DND-41 (cell line): ENCODE measurements around the gene KCNH3.

Experiments
- ATAC-seq: fragments of 200-7000 bp; cut with Tn5 transposase; 3 replicates; pipeline ENCODE4 v1.9.1; 2021; ENCODE audit warnings: low read depth; ENCODE audit not compliant: insufficient read depth
- DNase-seq: peaks from one replicate; pipeline ENCODE4 v3.0.0-alpha.2; 2020
- H2AFZ ChIP-seq: 2 replicates; pipeline ENCODE4 v1.6.0; 2012; ENCODE audit warnings: low read depth, low read length
- H3K27ac ChIP-seq: 2 replicates; pipeline ENCODE4 v1.5.1; 2012; ENCODE audit warnings: low read length, inconsistent platforms
- H3K27me3 ChIP-seq: fragments of 200-600 bp; sonication (generic); 2 replicates; pipeline ENCODE4 v1.6.0; 2012; ENCODE audit warnings: low read length, mild to moderate bottlenecking, inconsistent platforms; ENCODE audit not compliant: insufficient read depth, poor library complexity
- H3K36me3 ChIP-seq: 2 replicates; pipeline ENCODE4 v1.5.1; 2012; ENCODE audit warnings: low read length, inconsistent platforms; ENCODE audit not compliant: insufficient read depth
- H3K4me1 ChIP-seq: 2 replicates; pipeline ENCODE4 v1.5.1; 2012; ENCODE audit warnings: mild to moderate bottlenecking, low read length; ENCODE audit not compliant: insufficient read depth
- H3K4me2 ChIP-seq: 2 replicates; pipeline ENCODE4 v1.6.0; 2012; ENCODE audit warnings: mild to moderate bottlenecking, moderate library complexity, low read length, inconsistent platforms; ENCODE audit not compliant: insufficient read depth
- H3K4me3 ChIP-seq, 2 experiments: fragments of 200-600 bp in 1 of 2; shearing (Covaris generic) in 1 of 2; 2 replicates each; pipeline ENCODE4 v1.5.1; 2012 to 2016; ENCODE audit warnings: inconsistent platforms in 2 of 2, low read length in 2 of 2, mild to moderate bottlenecking in 2 of 2, low read depth in 1 of 2, moderate library complexity in 1 of 2
- H3K79me2 ChIP-seq: 2 replicates; pipeline ENCODE4 v1.6.0; 2012; ENCODE audit warnings: low read length, inconsistent platforms; ENCODE audit not compliant: insufficient read depth
- H3K9ac ChIP-seq: 2 replicates; pipeline ENCODE4 v1.6.0; 2012; ENCODE audit warnings: low read depth, mild to moderate bottlenecking, inconsistent platforms, low read length, moderate library complexity
- H3K9me3 ChIP-seq: 2 replicates; pipeline ENCODE4 v1.5.1; 2012; ENCODE audit warnings: low read length, moderate library complexity, mild to moderate bottlenecking, inconsistent platforms; ENCODE audit not compliant: insufficient read depth, severe bottlenecking
- H4K20me1 ChIP-seq: 2 replicates; pipeline ENCODE4 v1.6.0; 2012; ENCODE audit warnings: low read length; ENCODE audit not compliant: insufficient read depth
- EZH2 ChIP-seq: IDR thresholded peaks from 3 replicates; pipeline ENCODE4 v1.6.1; 2012; ENCODE audit warnings: borderline replicate concordance, low read depth, mild to moderate bottlenecking, moderate library complexity, low read length, inconsistent platforms; ENCODE audit not compliant: severe bottlenecking
- TF ChIP-seq, protein P1 (sequence below): IDR thresholded peaks from 2 replicates; pipeline ENCODE4 v1.5.1; 2012; ENCODE audit warnings: borderline replicate concordance, low read length, moderate library complexity, mild to moderate bottlenecking; ENCODE audit not compliant: poor library complexity, severe bottlenecking; ENCODE audit errors: extremely low read depth

Gene KCNH3

DNA sequence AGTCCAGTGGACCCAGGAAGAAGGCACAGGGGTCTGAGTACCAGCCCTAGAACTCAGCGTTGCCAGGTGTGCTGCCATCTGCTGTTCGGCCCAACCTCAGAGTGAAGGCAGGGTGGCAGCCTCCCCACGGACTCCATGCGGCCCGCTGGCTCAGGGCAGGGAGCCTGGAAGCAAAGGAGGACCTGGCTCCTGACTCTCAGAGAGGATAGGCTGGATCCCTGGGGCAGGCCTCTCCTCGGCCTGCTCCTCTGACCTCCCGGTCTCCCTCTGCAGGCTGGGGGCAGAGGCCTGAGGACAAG lies 19.0 kb downstream of the KCNH3 start:
- Histone ChIP-seq H3K36me3 (peaks cover 60% of the 10 kb centered on the region), H3K9ac (no peak overlapping the region), H3K79me2 (no peaks in the 10 kb centered on the region), H4K20me1 (0 out of 2 replicates have a peak, but pooled peaks cover 3% of the 10 kb centered on the region), H3K9me3 (no peaks in the 10 kb centered on the region), H3K4me1 (no peaks in the 10 kb centered on the region), H2AFZ (no peak overlapping the region), H3K4me2 (no peak overlapping the region), H3K27ac (no peak overlapping the region), H3K4me3 (no peak overlapping the region), H3K27me3 (no peaks in the 10 kb centered on the region)
- DNase-seq (no peak), ATAC-seq (peak; percentile 32; the same call in 1 of the 3 replicates)
- TF ChIP-seq, protein P1, sequence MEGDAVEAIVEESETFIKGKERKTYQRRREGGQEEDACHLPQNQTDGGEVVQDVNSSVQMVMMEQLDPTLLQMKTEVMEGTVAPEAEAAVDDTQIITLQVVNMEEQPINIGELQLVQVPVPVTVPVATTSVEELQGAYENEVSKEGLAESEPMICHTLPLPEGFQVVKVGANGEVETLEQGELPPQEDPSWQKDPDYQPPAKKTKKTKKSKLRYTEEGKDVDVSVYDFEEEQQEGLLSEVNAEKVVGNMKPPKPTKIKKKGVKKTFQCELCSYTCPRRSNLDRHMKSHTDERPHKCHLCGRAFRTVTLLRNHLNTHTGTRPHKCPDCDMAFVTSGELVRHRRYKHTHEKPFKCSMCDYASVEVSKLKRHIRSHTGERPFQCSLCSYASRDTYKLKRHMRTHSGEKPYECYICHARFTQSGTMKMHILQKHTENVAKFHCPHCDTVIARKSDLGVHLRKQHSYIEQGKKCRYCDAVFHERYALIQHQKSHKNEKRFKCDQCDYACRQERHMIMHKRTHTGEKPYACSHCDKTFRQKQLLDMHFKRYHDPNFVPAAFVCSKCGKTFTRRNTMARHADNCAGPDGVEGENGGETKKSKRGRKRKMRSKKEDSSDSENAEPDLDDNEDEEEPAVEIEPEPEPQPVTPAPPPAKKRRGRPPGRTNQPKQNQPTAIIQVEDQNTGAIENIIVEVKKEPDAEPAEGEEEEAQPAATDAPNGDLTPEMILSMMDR, result peak; percentile 48
- no peak for TF ChIP-seq EZH2

DNA sequence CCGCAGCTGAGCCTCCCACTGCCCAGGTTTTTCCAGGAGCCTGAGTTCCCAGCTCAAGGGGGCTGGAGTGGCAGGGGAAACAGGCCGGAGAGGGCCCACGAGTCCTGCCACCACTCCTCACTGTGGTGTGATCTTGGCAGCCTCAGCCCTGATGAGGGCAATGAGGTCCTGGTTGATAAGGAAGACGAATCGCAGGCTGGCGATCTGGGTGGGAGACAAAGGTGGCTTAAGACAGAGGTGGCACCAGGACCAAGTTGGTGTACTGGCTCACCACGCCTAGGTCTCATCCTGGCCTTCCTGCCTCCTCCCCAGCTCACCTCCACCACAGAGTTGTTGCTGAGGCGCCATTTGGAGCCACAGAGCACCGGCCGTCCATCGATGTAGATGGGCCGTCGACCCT lies 19.7 kb downstream of the KCNH3 start:
- no peak overlapping the region for H3K4me2 ChIP-seq
- H3K27me3 ChIP-seq, result no peaks in the 10 kb centered on the region
- H3K27ac ChIP-seq, result no peak overlapping the region
- ATAC-seq (no peak), DNase-seq (no peak)
- no peaks in the 10 kb centered on the region for H3K79me2 ChIP-seq
- no peak overlapping the region for H2AFZ ChIP-seq
- H3K9me3 ChIP-seq, result no peaks in the 10 kb centered on the region
- 0 out of 2 replicates have a peak, but pooled peaks cover 3% of the 10 kb centered on the region for H4K20me1 ChIP-seq
- H3K4me1 ChIP-seq, result no peaks in the 10 kb centered on the region
- H3K9ac ChIP-seq, result no peak overlapping the region
- peaks cover 67% of the 10 kb centered on the region for H3K36me3 ChIP-seq
- no peak for TF ChIP-seq EZH2
- TF ChIP-seq, protein P1, result no peak
- no peak overlapping the region for H3K4me3 ChIP-seq

DNA sequence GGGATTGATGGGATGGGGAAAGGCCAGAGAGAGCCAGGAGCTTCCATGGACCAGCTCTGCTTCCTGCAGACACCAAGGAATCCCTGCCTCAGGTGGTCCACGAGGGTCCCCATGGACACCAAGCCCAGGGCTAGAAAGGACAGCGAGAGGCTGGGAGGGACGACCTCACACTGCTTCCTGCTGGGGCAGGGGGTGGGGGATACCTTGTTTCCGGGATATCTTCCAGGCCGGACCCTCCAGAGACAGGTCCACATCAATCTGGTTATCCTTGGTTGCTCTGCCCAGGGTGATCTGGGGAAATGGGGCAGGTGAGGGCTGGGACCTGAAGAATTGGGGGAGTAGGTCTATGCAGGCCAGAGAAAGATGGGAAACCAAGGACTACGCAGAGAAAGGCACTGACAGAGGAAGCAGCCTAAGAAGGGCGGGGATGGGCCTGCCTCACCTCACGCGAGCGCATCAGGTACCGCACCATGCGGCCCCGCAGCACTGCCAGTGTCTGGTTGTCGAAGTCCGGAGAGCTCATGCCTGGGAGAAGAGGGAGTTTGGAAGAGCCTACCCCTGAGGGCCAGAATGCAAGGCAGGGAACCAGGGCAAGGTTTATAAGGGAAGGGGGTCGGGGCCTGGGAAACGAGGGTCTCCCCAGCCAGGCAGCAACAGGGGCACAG lies 20.3 kb downstream of the KCNH3 start:
- H3K79me2 ChIP-seq, result no peaks in the 10 kb centered on the region
- no peak overlapping the region for H3K4me3 ChIP-seq
- no peak overlapping the region for H3K27ac ChIP-seq
- ATAC-seq, result no peak
- no peak overlapping the region for H3K9ac ChIP-seq
- H2AFZ ChIP-seq, result no peak overlapping the region
- H3K9me3 ChIP-seq, result no peaks in the 10 kb centered on the region
- peaks cover 73% of the 10 kb centered on the region for H3K36me3 ChIP-seq
- H4K20me1 ChIP-seq, result 0 out of 2 replicates have a peak, but pooled peaks cover 3% of the 10 kb centered on the region
- no peak overlapping the region for H3K4me2 ChIP-seq
- no peak for DNase-seq
- no peaks in the 10 kb centered on the region for H3K27me3 ChIP-seq
- TF ChIP-seq, protein P1, result no peak
- TF ChIP-seq EZH2, result no peak
- H3K4me1 ChIP-seq, result no peaks in the 10 kb centered on the region
